ENCODE results near the gene CDH13. TPM values are rescaled to one million over a fixed set of nuclear protein-coding genes. Genes with fewer than 3 reads are reported as not detected.

CDH13 gene
- polyA plus RNA-seq, 1 donor from 2014 or later: 3.2 TPM

GRCh38 chr16:82892324-82892723 lies 265.6 kb downstream of the CDH13 start:
- no peak overlapping the region for H3K4me3 ChIP-seq (ENCODE audit: low read length)
- H2AFZ ChIP-seq (ENCODE audit: low read depth, low read length): no peak overlapping the region
- H3K79me2 ChIP-seq (replicated peaks; ENCODE audit: insufficient read depth, low read length): no peaks in the 10 kb centered on the region
- no peak for TF ChIP-seq SMC3 (conservative IDR thresholded peaks at IDR 0.05; ENCODE audit: poor library complexity)
- no peak for TF ChIP-seq CTCF (IDR thresholded peaks at IDR 0.05; ENCODE audit: poor library complexity, severe bottlenecking)
- H3K27ac ChIP-seq (ENCODE audit: low read length): no peak overlapping the region
- H4K20me1 ChIP-seq (ENCODE audit: insufficient read depth): no peaks in the 10 kb centered on the region
- H3K36me3 ChIP-seq (ENCODE audit: insufficient read depth, low read length): no peaks in the 10 kb centered on the region
- no peak overlapping the region for H3K9ac ChIP-seq (ENCODE audit: low read length)
- no peaks in the 10 kb centered on the region for H3K9me2 ChIP-seq (ENCODE audit: insufficient read depth, low read length)
- no peaks in the 10 kb centered on the region for H3F3A ChIP-seq (ENCODE audit: insufficient read depth, low read length, poor library complexity, severe bottlenecking)
- no peaks in the 10 kb centered on the region for H3K9me3 ChIP-seq (ENCODE audit: low read length)
- no peak overlapping the region for H3K4me2 ChIP-seq (ENCODE audit: low read length)
- H3K27me3 ChIP-seq (ENCODE audit: insufficient read depth, low read depth, low read length): no peaks in the 10 kb centered on the region

- Histone ChIP-seq H4K20me1 (ENCODE audit: insufficient read depth) (no peaks in the 10 kb centered on the region), H3K9me3 (ENCODE audit: low read length) (no peaks in the 10 kb centered on the region), H3K9me2 (ENCODE audit: insufficient read depth, low read length) (no peaks in the 10 kb centered on the region), H3K9ac (ENCODE audit: low read length) (no peak overlapping the region), H3K36me3 (ENCODE audit: insufficient read depth, low read length) (no peaks in the 10 kb centered on the region), H3K4me2 (ENCODE audit: low read length) (no peak overlapping the region), H3K27me3 (ENCODE audit: insufficient read depth, low read depth, low read length) (no peaks in the 10 kb centered on the region), H3K79me2 (replicated peaks; ENCODE audit: insufficient read depth, low read length) (no peaks in the 10 kb centered on the region), H2AFZ (ENCODE audit: low read depth, low read length) (no peak overlapping the region), H3K27ac (ENCODE audit: low read length) (no peak overlapping the region), H3F3A (ENCODE audit: insufficient read depth, low read length, poor library complexity, severe bottlenecking) (no peaks in the 10 kb centered on the region), H3K4me3 (ENCODE audit: low read length) (no peak overlapping the region)
- no peak for TF ChIP-seq EZH2 (IDR thresholded peaks at IDR 0.05; ENCODE audit: borderline replicate concordance, insufficient read depth, low read length, poor library complexity, severe bottlenecking)
- no peak for TF ChIP-seq RAD21 (conservative IDR thresholded peaks at IDR 0.05)
Measured at GRCh38 chr16:82895843-82896242, 269.1 kb downstream of the CDH13 start.

DNA sequence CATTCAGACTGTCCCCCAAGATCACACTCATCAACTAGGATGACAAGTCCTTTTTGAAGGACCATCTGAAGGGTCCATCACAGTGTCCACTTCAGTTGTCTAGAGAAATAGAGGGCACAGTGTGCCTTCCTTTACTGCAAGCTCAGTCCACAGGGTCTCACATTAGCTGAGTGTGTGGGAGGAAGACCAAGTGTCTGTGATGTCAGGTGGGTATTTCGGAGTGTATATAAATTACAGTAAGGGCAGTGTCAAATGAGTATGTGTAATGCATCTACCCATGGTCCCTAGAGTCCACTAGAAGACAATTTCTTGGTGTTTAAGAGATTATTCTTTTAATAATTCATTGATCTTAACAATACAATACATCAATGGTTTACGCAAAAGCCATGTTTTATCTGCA lies 272.2 kb downstream of the CDH13 start:
- H4K20me1 ChIP-seq (ENCODE audit: insufficient read depth): no peaks in the 10 kb centered on the region
- H3K4me3 ChIP-seq (ENCODE audit: low read length): no peak overlapping the region
- H3K36me3 ChIP-seq (ENCODE audit: insufficient read depth, low read length): no peaks in the 10 kb centered on the region
- TF ChIP-seq, protein P1, sequence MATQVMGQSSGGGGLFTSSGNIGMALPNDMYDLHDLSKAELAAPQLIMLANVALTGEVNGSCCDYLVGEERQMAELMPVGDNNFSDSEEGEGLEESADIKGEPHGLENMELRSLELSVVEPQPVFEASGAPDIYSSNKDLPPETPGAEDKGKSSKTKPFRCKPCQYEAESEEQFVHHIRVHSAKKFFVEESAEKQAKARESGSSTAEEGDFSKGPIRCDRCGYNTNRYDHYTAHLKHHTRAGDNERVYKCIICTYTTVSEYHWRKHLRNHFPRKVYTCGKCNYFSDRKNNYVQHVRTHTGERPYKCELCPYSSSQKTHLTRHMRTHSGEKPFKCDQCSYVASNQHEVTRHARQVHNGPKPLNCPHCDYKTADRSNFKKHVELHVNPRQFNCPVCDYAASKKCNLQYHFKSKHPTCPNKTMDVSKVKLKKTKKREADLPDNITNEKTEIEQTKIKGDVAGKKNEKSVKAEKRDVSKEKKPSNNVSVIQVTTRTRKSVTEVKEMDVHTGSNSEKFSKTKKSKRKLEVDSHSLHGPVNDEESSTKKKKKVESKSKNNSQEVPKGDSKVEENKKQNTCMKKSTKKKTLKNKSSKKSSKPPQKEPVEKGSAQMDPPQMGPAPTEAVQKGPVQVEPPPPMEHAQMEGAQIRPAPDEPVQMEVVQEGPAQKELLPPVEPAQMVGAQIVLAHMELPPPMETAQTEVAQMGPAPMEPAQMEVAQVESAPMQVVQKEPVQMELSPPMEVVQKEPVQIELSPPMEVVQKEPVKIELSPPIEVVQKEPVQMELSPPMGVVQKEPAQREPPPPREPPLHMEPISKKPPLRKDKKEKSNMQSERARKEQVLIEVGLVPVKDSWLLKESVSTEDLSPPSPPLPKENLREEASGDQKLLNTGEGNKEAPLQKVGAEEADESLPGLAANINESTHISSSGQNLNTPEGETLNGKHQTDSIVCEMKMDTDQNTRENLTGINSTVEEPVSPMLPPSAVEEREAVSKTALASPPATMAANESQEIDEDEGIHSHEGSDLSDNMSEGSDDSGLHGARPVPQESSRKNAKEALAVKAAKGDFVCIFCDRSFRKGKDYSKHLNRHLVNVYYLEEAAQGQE (IDR thresholded peaks at IDR 0.05; ENCODE audit: borderline replicate concordance): no peak
- no peak for TF ChIP-seq POLR2AphosphoS5 (IDR thresholded peaks at IDR 0.05)
- TF ChIP-seq TAF1 (IDR thresholded peaks at IDR 0.05; ENCODE audit: low read depth): no peak
- no peak for TF ChIP-seq EP300 (conservative IDR thresholded peaks at IDR 0.05; ENCODE audit: poor library complexity, severe bottlenecking)
- no peak for TF ChIP-seq CTCF (IDR thresholded peaks at IDR 0.05; ENCODE audit: poor library complexity, severe bottlenecking)
- no peak for TF ChIP-seq EZH2 (IDR thresholded peaks at IDR 0.05; ENCODE audit: borderline replicate concordance, insufficient read depth, low read length, poor library complexity, severe bottlenecking)
- no peak for TF ChIP-seq RAD21 (conservative IDR thresholded peaks at IDR 0.05)
- no peak for TF ChIP-seq SMC3 (conservative IDR thresholded peaks at IDR 0.05; ENCODE audit: poor library complexity)
- no peak for TF ChIP-seq MXI1 (conservative IDR thresholded peaks at IDR 0.05; ENCODE audit: poor library complexity, severe bottlenecking)
- no peaks in the 10 kb centered on the region for H3K79me2 ChIP-seq (replicated peaks; ENCODE audit: insufficient read depth, low read length)
- H3K9me2 ChIP-seq (ENCODE audit: insufficient read depth, low read length): no peaks in the 10 kb centered on the region
- no peaks in the 10 kb centered on the region for H3K9me3 ChIP-seq (ENCODE audit: low read length)
- no peak overlapping the region for H3K4me2 ChIP-seq (ENCODE audit: low read length)
- H2AFZ ChIP-seq (ENCODE audit: low read depth, low read length): no peak overlapping the region
- H3K27me3 ChIP-seq (ENCODE audit: insufficient read depth, low read depth, low read length): no peaks in the 10 kb centered on the region
- H3F3A ChIP-seq (ENCODE audit: insufficient read depth, low read length, poor library complexity, severe bottlenecking): no peaks in the 10 kb centered on the region
- no peak overlapping the region for H3K9ac ChIP-seq (ENCODE audit: low read length)
- no peak overlapping the region for H3K27ac ChIP-seq (ENCODE audit: low read length)

Measured in neural cell (in vitro differentiated cells).